Fibroblast of lung (primary cell): Measurements from ENCODE around the gene LRFN2. TPM values are rescaled to one million over a fixed set of nuclear protein-coding genes. Genes with fewer than 3 reads are reported as not detected.

ENCODE experiments used
- DNase-seq, 2 donors: peaks; one replicate each; pipeline versions ENCODE4 v3.0.0 to v3.0.0-alpha.2; 2010; ENCODE audit warnings: low read depth in 2 of 2
- H2AFZ ChIP-seq: 2 replicates; pipeline ENCODE4 v1.5.1; 2012; ENCODE audit warnings: low read length, control low read depth, inconsistent platforms
- H3K27ac ChIP-seq: 2 replicates; pipeline ENCODE4 v1.5.1; 2011; ENCODE audit warnings: low read length, control low read depth; ENCODE audit not compliant: insufficient read depth
- H3K27me3 ChIP-seq: 2 replicates; pipeline ENCODE4 v1.5.1; 2011; ENCODE audit warnings: mild to moderate bottlenecking, low read length; ENCODE audit not compliant: control insufficient read depth, insufficient read depth
- H3K36me3 ChIP-seq: 2 replicates; pipeline ENCODE4 v1.5.1; 2011; ENCODE audit warnings: low read length; ENCODE audit not compliant: control insufficient read depth, insufficient read depth
- H3K4me1 ChIP-seq: 2 replicates; pipeline ENCODE4 v1.5.1; 2011; ENCODE audit warnings: low read length; ENCODE audit not compliant: control insufficient read depth, insufficient read depth; ENCODE audit errors: extremely low read depth
- H3K4me2 ChIP-seq: 2 replicates; pipeline ENCODE4 v1.5.1; 2011; ENCODE audit warnings: low read length, control low read depth; ENCODE audit not compliant: insufficient read depth; ENCODE audit errors: extremely low read depth
- H3K4me3 ChIP-seq, 4 experiments: fragments of 200-600 bp in 1 of 4; sonication (generic) in 1 of 4; replicated peaks in 1 of 4; 2 replicates each; pipeline ENCODE4 v1.5.1; 2011 to 2016; ENCODE audit warnings: low read length in 4 of 4, low read depth in 3 of 4, mild to moderate bottlenecking in 3 of 4, control low read depth in 2 of 4, inconsistent platforms in 1 of 4, mixed read lengths in 1 of 4; ENCODE audit not compliant: insufficient read depth in 1 of 4; ENCODE audit errors: control extremely low read depth in 1 of 4
- H3K79me2 ChIP-seq: 2 replicates; pipeline ENCODE4 v1.5.1; 2012; ENCODE audit warnings: mild to moderate bottlenecking, low read length, inconsistent platforms; ENCODE audit not compliant: control insufficient read depth, insufficient read depth
- H3K9ac ChIP-seq: 2 replicates; pipeline ENCODE4 v1.5.1; 2011; ENCODE audit warnings: mild to moderate bottlenecking, low read length, control low read depth; ENCODE audit not compliant: insufficient read depth
- H3K9me3 ChIP-seq: 2 replicates; pipeline ENCODE4 v1.5.1; 2012; ENCODE audit warnings: low read depth, low read length; ENCODE audit not compliant: control insufficient read depth, insufficient read depth
- H4K20me1 ChIP-seq: 2 replicates; pipeline ENCODE4 v1.5.1; 2011; ENCODE audit warnings: low read length; ENCODE audit not compliant: control insufficient read depth, insufficient read depth; ENCODE audit errors: extremely low read depth
- EZH2 ChIP-seq: IDR thresholded peaks from 2 replicates; pipeline ENCODE4 v1.5.1; 2012; ENCODE audit warnings: low read length, control low read depth, mild to moderate bottlenecking; ENCODE audit errors: missing control alignments
- polyA plus RNA-seq, 2 donors: library from polyadenylated mRNA; depleted of rRNA in 1 of 2; stranded (reverse) in 1 of 2; unstranded in 1 of 2; fragments of >200 nt; gene quantifications; 2 replicates each; pipeline ENCODE4 v1.2.1, GENCODE V29; 2011 to 2012; ENCODE audit warnings: missing spikeins in 1 of 2
- total RNA-seq: library from RNA; depleted of rRNA; stranded (reverse); fragments of >200 nt; gene quantifications from 2 replicates; pipeline ENCODE4 v1.2.1, GENCODE V29; 2014
- TF ChIP-seq, protein P1 (sequence below), 2 donors: IDR thresholded peaks in 1 of 2; conservative IDR thresholded peaks in 1 of 2; 1 replicate in 1 of 2; 2 replicates in 1 of 2; pipeline ENCODE4 v1.5.1; 2011 to 2012; ENCODE audit warnings: low read length in 2 of 2, control low read depth in 1 of 2, inconsistent platforms in 1 of 2, low read depth in 1 of 2, mild to moderate bottlenecking in 1 of 2

LRFN2 gene
- total and polyA plus RNA-seq, 2 donors (not counting 1 experiment from before 2014, with no cell fraction given), result not detected

DNA sequence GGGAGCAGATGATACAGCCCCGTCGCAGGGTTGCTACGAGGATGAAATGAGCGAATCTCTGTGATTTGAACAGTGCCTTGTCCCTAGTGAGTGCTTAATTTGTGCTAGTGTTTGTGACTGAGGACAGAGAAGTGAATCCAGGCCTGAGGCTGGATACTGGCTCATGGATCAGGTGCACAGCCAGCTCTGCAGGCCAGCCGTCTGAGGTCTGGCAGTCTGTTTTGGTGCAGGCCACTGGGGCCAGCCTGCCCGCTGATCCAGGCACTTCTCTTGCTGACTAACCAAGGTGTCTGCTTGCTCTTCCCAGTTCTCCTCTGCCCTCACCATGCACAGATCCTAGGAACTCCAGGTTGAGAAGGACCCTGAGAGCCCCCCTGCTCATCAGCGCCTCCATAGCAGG lies 181.0 kb downstream of the LRFN2 start:
- Histone ChIP-seq H3K4me3 (no peak overlapping the region), H4K20me1 (no peaks in the 10 kb centered on the region), H2AFZ (no peak overlapping the region), H3K27me3 (no peaks in the 10 kb centered on the region), H3K9ac (no peak overlapping the region), H3K9me3 (no peaks in the 10 kb centered on the region), H3K36me3 (no peaks in the 10 kb centered on the region), H3K27ac (no peak overlapping the region), H3K4me2 (no peak overlapping the region), H3K79me2 (no peaks in the 10 kb centered on the region), H3K4me1 (no peaks in the 10 kb centered on the region)
- no peak for TF ChIP-seq EZH2
- TF ChIP-seq, protein P1, sequence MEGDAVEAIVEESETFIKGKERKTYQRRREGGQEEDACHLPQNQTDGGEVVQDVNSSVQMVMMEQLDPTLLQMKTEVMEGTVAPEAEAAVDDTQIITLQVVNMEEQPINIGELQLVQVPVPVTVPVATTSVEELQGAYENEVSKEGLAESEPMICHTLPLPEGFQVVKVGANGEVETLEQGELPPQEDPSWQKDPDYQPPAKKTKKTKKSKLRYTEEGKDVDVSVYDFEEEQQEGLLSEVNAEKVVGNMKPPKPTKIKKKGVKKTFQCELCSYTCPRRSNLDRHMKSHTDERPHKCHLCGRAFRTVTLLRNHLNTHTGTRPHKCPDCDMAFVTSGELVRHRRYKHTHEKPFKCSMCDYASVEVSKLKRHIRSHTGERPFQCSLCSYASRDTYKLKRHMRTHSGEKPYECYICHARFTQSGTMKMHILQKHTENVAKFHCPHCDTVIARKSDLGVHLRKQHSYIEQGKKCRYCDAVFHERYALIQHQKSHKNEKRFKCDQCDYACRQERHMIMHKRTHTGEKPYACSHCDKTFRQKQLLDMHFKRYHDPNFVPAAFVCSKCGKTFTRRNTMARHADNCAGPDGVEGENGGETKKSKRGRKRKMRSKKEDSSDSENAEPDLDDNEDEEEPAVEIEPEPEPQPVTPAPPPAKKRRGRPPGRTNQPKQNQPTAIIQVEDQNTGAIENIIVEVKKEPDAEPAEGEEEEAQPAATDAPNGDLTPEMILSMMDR (conservative IDR thresholded peaks at IDR 0.05 in 1 of 2, IDR thresholded peaks at IDR 0.05 in 1 of 2; ENCODE audit: low read depth in 1 of 2, low read length in 2 of 2), result no peak
- no peak for DNase-seq

DNA sequence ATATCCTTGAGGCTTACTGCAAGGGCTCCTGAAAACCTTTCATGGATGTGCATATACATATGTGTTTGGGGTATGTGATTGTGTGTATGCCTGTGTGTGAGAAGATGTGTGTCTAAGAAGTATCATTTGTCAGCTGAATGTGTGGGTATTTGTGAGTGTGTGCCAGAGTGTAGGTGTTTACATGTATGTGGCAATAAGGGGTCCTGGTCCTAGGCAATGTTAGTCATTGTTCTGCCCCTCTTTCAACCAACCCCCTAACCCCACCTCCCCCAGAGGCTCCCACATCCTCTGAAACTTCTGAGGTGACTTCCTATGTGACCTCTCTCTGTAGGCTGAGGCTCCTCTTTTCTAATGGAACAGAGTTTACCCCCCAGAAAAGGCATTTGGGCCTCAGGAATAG lies 186.4 kb downstream of the LRFN2 start:
- no peak overlapping the region for H3K4me2 ChIP-seq
- H3K79me2 ChIP-seq, result no peaks in the 10 kb centered on the region
- H3K27me3 ChIP-seq, result no peaks in the 10 kb centered on the region
- no peaks in the 10 kb centered on the region for H3K36me3 ChIP-seq
- no peaks in the 10 kb centered on the region for H3K9me3 ChIP-seq
- no peak overlapping the region for H2AFZ ChIP-seq
- no peak for TF ChIP-seq EZH2
- TF ChIP-seq, protein P1 (conservative IDR thresholded peaks at IDR 0.05 in 1 of 2, IDR thresholded peaks at IDR 0.05 in 1 of 2; ENCODE audit: low read depth in 1 of 2, low read length in 2 of 2), result no peak
- H3K27ac ChIP-seq, result no peak overlapping the region
- H3K9ac ChIP-seq, result no peak overlapping the region
- no peaks in the 10 kb centered on the region for H4K20me1 ChIP-seq
- no peak for DNase-seq
- no peak overlapping the region for H3K4me3 ChIP-seq
- H3K4me1 ChIP-seq, result no peaks in the 10 kb centered on the region

DNA sequence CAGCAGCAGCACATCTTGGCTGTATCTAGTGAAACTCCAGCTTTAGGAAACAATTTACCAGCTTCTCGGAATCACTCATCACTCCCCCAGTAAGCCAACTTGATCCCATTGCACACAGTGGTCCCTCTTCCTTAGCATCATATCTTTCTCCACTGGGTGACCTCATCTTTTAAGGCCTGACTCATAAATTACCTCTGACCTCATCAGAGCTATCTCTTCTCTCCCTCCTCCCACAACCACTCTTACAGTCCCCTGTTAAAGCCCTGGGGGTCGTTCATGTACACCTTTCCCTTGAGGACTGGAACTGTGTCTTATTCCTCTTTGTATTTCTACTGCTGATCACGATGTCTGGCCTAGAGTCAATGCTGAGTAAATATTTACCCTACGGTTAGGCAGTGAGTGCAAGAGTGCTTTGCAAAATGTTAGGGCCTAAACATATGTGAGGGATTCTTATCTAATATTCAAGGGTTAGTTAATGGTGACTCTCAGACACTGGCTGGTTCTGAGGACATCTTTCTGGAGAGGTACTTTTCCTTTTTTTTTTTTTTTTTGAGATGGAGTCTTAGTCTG lies 187.2 kb downstream of the LRFN2 start:
- H3K79me2 ChIP-seq, result no peaks in the 10 kb centered on the region
- H3K27me3 ChIP-seq, result no peaks in the 10 kb centered on the region
- no peaks in the 10 kb centered on the region for H3K9me3 ChIP-seq
- no peaks in the 10 kb centered on the region for H4K20me1 ChIP-seq
- no peak for DNase-seq
- no peaks in the 10 kb centered on the region for H3K4me1 ChIP-seq
- H3K9ac ChIP-seq, result no peak overlapping the region
- TF ChIP-seq, protein P1 (conservative IDR thresholded peaks at IDR 0.05 in 1 of 2, IDR thresholded peaks at IDR 0.05 in 1 of 2; ENCODE audit: low read depth in 1 of 2, low read length in 2 of 2), result no peak
- TF ChIP-seq EZH2, result no peak
- no peaks in the 10 kb centered on the region for H3K36me3 ChIP-seq
- no peak overlapping the region for H3K27ac ChIP-seq
- H3K4me3 ChIP-seq, result no peak overlapping the region
- no peak overlapping the region for H2AFZ ChIP-seq
- H3K4me2 ChIP-seq, result no peak overlapping the region
